ENCODE measurements around the gene FOXE1. TPM values are rescaled to one million over a fixed set of nuclear protein-coding genes. Genes with fewer than 3 reads are reported as not detected.

FOXE1 gene
- total RNA-seq, 1 experiment from 2014 or later, result not detected

DNA sequence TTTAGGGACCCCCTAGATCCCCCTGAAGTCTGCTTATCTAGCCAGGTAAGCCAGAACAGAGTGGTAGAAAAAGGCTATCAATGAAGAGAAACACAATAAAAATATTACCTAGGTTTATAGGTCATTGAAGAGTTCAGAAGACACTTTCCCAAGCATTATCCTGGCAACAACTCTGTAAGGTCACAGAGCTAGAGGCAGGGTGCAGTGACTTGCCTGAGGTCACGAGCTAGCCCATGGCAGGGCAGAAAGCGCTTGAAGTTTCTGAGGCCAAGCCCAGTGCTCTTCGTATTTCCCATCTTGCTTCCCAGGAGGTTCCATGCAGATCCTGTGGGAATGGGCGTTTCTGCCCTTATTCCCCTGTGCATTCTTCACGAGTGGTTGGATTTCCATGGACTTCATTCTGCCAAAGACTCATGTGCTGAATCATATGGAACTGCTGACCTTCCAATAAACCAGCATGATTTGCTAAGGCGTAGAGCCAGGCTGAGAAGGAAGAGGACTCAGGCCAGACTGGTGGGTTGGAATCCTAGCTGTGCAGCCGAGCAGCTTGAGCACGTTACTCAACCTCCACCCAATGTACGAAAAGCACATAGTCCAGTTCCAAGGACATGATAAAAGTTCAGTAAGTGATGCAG, 47.2 kb downstream of the FOXE1 start:
- H3K27ac ChIP-seq (ENCODE audit: low read depth, low read length), result no peak overlapping the region
- ATAC-seq, result no peak
- H3K9me2 ChIP-seq (ENCODE audit: insufficient read depth), result no peaks in the 10 kb centered on the region
- POLR2A ChIA-PET, result no interaction called here
- H3K36me3 ChIP-seq (ENCODE audit: control insufficient read depth in 1 of 2, insufficient read depth in 2 of 2, low read length in 2 of 2), result no peaks in the 10 kb centered on the region; a peak in 1 of 4 replicates
- no peaks in the 10 kb centered on the region for H3K9me3 ChIP-seq (ENCODE audit: control insufficient read depth in 1 of 2, insufficient read depth in 1 of 2, low read depth in 1 of 2, low read length in 2 of 2)
- intact Hi-C loops (cut with micrococcal nuclease), result loop anchor here (5.0 kb wide), 1 partner anchor 433 kb away; no protein-coding TSS in a partner anchor
- no peaks in the 10 kb centered on the region for H4K20me1 ChIP-seq (ENCODE audit: insufficient read depth)
- H3K9ac ChIP-seq (ENCODE audit: low read length), result no peak overlapping the region
- BruUV-seq (replicated peaks), result no TSS peak
- RAD21 ChIA-PET (ENCODE audit: low non-redundant PET in 1 of 2, low total read pairs in 2 of 2, uncharacterized antibody in 2 of 2, unreplicated experiment in 2 of 2), result no interaction called here
- H3K4me3 ChIP-seq (replicated peaks in 1 of 2; ENCODE audit: low read depth in 1 of 2, low read length in 2 of 2), result no peak overlapping the region
- H3K4me1 ChIP-seq (ENCODE audit: control insufficient read depth in 1 of 2, insufficient read depth in 2 of 2, low read length in 2 of 2), result no peaks in the 10 kb centered on the region
- no peaks in the 10 kb centered on the region for H3K27me3 ChIP-seq (ENCODE audit: insufficient read depth, low read length)
- no peak overlapping the region for H3K4me2 ChIP-seq (ENCODE audit: low read length)
- TF ChIP-seq POLR2AphosphoS5 (IDR thresholded peaks at IDR 0.05; ENCODE audit: low read depth, low read length) (no peak), FOSL1 (IDR thresholded peaks at IDR 0.05; ENCODE audit: low read depth) (no peak), ZFX (IDR thresholded peaks at IDR 0.05) (no peak), SP1 (IDR thresholded peaks at IDR 0.05; ENCODE audit: low read depth) (no peak), EZH2phosphoT487 (IDR thresholded peaks at IDR 0.05; ENCODE audit: borderline replicate concordance) (no peak), SRF (IDR thresholded peaks at IDR 0.05; ENCODE audit: low read depth) (no peak), CEBPB (IDR thresholded peaks at IDR 0.05; ENCODE audit: low read depth) (no peak)
- TF ChIP-seq, protein P1, sequence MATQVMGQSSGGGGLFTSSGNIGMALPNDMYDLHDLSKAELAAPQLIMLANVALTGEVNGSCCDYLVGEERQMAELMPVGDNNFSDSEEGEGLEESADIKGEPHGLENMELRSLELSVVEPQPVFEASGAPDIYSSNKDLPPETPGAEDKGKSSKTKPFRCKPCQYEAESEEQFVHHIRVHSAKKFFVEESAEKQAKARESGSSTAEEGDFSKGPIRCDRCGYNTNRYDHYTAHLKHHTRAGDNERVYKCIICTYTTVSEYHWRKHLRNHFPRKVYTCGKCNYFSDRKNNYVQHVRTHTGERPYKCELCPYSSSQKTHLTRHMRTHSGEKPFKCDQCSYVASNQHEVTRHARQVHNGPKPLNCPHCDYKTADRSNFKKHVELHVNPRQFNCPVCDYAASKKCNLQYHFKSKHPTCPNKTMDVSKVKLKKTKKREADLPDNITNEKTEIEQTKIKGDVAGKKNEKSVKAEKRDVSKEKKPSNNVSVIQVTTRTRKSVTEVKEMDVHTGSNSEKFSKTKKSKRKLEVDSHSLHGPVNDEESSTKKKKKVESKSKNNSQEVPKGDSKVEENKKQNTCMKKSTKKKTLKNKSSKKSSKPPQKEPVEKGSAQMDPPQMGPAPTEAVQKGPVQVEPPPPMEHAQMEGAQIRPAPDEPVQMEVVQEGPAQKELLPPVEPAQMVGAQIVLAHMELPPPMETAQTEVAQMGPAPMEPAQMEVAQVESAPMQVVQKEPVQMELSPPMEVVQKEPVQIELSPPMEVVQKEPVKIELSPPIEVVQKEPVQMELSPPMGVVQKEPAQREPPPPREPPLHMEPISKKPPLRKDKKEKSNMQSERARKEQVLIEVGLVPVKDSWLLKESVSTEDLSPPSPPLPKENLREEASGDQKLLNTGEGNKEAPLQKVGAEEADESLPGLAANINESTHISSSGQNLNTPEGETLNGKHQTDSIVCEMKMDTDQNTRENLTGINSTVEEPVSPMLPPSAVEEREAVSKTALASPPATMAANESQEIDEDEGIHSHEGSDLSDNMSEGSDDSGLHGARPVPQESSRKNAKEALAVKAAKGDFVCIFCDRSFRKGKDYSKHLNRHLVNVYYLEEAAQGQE (IDR thresholded peaks at IDR 0.05; ENCODE audit: low read depth), result no peak
- TF ChIP-seq, protein P2, sequence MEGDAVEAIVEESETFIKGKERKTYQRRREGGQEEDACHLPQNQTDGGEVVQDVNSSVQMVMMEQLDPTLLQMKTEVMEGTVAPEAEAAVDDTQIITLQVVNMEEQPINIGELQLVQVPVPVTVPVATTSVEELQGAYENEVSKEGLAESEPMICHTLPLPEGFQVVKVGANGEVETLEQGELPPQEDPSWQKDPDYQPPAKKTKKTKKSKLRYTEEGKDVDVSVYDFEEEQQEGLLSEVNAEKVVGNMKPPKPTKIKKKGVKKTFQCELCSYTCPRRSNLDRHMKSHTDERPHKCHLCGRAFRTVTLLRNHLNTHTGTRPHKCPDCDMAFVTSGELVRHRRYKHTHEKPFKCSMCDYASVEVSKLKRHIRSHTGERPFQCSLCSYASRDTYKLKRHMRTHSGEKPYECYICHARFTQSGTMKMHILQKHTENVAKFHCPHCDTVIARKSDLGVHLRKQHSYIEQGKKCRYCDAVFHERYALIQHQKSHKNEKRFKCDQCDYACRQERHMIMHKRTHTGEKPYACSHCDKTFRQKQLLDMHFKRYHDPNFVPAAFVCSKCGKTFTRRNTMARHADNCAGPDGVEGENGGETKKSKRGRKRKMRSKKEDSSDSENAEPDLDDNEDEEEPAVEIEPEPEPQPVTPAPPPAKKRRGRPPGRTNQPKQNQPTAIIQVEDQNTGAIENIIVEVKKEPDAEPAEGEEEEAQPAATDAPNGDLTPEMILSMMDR (IDR thresholded peaks at IDR 0.05 in 2 of 3, conservative IDR thresholded peaks at IDR 0.05 in 1 of 3; ENCODE audit: borderline replicate concordance in 1 of 3, insufficient read depth in 1 of 3, low read depth in 2 of 3, low read length in 2 of 3), result no peak
- TF ChIP-seq, protein P3, sequence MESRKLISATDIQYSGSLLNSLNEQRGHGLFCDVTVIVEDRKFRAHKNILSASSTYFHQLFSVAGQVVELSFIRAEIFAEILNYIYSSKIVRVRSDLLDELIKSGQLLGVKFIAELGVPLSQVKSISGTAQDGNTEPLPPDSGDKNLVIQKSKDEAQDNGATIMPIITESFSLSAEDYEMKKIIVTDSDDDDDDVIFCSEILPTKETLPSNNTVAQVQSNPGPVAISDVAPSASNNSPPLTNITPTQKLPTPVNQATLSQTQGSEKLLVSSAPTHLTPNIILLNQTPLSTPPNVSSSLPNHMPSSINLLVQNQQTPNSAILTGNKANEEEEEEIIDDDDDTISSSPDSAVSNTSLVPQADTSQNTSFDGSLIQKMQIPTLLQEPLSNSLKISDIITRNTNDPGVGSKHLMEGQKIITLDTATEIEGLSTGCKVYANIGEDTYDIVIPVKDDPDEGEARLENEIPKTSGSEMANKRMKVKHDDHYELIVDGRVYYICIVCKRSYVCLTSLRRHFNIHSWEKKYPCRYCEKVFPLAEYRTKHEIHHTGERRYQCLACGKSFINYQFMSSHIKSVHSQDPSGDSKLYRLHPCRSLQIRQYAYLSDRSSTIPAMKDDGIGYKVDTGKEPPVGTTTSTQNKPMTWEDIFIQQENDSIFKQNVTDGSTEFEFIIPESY (IDR thresholded peaks at IDR 0.05; ENCODE audit: extremely low read depth, insufficient replicate concordance, low read length), result no peak
- TF ChIP-seq, protein P4, sequence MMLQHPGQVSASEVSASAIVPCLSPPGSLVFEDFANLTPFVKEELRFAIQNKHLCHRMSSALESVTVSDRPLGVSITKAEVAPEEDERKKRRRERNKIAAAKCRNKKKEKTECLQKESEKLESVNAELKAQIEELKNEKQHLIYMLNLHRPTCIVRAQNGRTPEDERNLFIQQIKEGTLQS (IDR thresholded peaks at IDR 0.05), result no peak
- H3K79me2 ChIP-seq (ENCODE audit: insufficient read depth, low read length), result no peaks in the 10 kb centered on the region
- DNase-seq (ENCODE audit: low read depth, low spot score), result no peak
- no peak overlapping the region for H2AFZ ChIP-seq (ENCODE audit: low read depth, low read length, poor library complexity, severe bottlenecking)
- CTCF ChIA-PET, result interaction anchor here (0.6 to 3.5 kb wide), 8 partner anchors 10 to 431 kb away, joined by 3 to 30 read pairs (median 4); partner anchors contain the start of gene XPA

Data from HCT116 (cell line).